NOMO-1 treated with dmso at 0.1 percent for 144 hours (cell line): ENCODE data around the gene WASL.
"Not testable (repeated sequence)": the region's sequence is repeated elsewhere in the genome, so short reads cannot be mapped to it uniquely, and the experiment has no call there.

Source experiments
- DNase-seq: peaks from one replicate; lab custom pipeline; 2025; ENCODE audit not compliant: unreplicated experiment; lab: John Stamatoyannopoulos, UW

WASL gene

DNA sequence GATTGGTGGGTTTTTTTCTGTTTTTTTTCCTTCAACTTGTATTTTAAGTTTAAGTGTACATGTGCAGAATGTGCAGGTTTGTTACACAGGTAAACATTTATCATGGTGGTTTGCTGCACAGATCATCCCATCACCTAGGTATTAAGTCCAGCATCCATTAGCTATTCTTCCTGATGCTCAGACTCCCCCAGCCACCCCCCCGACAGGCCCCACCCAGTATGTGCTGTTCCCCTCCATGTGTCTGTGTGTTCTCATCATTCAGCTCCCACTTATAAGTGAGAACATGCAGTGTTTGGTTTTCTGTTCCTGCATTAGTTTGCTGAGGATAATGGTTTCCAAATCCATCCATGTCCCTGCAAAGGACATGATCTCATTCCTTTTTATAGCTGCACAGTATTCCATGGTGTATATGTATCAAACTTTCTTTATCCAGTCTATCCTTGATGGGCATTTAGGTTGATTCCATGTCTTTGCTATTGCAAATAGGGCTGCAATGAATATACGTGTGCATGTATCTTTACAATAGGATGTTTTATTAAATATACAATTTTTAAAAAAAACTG, 114.7 kb downstream of the WASL start:
- not testable (repeated sequence) for DNase-seq

DNA sequence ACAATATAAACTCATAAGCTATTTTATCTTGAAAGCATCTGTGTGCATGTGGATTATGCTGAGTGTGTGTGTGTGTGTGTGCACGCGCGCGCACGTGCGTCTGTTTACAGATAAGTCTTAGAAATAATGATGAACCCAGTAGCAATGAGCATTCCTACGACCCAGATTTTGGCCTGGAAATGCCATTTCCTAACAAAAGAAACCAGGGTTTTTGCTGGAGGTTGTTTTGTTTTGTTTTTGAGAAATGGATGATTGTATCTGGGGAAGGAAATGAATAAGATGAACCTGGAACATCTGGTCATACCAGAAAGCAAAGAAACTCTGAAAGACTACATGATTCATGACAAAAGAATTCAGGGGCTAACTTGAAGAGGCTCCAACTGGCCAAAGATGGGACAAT, 115.2 kb downstream of the WASL start:
- DNase-seq = no peak

DNA sequence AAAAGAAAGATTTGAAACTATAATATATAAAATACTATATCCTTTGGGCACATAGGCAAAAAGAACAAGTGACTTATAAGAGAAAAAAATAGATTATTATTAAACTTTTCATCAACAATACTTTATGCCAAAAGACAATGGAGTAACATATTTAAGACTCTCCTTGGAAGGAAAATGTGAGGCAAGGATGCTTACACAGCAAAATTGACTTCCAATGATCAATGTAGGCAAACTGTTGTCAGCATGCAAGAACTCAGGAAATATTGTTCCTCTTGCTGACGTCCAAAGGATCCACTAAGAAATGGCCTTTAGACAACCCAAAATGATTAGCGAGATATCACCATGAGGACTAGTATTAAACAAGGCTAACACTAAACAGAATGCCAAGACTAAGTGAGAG, 116.0 kb downstream of the WASL start:
- DNase-seq = no peak
